Stimulated activated CD4-positive, alpha-beta T cell treated with anti-CD3 and anti-CD28 coated beads, Interleukin-15, amount 100 ng/mL, for 1 hour (primary cell): ENCODE results near the gene CPA1.
"Not testable (repeated sequence)": the region's sequence is repeated elsewhere in the genome, so short reads cannot be mapped to it uniquely, and the experiment has no call there.

Experiments
- DNase-seq, 2 donors: peaks; one replicate each; pipeline ENCODE4 v3.0.0-alpha.2; 2020; ENCODE audit warnings: low read depth in 1 of 2, low spot score in 1 of 2

CPA1 gene

DNA sequence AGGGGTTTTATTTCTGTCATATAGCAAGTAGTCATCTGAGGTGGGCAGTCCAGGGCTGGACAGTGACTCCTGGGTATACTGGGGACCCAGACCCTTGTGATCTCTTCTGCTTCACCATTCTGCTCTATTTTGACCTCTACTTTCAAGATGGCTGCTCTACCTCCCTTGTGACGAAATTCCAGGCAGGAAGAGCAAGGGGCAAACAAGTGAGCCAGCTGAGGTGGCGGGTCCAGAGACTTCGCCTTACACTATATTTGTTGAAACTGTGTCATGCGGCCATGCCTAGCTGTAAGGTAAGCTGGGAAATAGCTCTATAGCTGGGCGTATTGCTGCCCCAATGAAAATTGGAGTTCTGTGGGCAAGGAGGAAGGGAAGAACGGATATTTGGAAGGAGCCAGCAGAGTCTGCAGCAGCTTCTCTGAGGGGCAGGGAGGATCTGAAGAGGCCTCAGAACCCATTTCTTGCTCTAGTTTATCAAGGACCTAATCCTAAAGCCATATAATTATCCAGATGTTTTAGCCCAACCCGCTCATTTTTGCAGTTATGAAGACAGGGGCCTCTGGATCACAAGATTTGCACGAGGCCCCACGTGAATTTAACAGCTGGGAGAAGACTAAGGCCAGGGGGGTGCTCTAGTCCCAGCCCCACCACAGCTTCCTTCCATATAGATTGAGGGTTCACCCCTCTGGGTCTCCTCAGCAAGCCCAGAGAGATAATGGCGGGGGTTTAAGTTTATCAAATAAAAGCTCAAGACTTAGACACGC lies 7.7 kb upstream of the CPA1 start:
- DNase-seq = no peak

DNA sequence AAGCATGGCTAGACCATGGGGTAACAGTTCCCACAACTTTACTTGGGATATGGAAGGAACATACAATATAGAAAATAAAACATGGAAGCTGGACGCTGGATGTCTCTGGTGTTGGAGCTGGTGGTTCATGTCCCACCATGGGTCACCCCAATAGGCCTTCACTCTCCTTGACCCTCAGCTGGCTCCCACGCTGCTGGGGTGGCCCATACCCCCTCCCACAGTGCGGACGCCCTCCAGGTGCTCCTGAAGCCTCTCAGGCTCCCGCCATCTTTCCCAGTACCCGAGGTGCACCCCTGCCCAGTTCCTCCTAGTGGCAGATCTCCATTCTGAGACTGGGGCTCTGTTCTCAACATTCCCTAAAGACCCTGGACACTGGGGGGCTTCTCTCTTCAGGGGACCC lies 5.8 kb upstream of the CPA1 start:
- no peak for DNase-seq

DNA sequence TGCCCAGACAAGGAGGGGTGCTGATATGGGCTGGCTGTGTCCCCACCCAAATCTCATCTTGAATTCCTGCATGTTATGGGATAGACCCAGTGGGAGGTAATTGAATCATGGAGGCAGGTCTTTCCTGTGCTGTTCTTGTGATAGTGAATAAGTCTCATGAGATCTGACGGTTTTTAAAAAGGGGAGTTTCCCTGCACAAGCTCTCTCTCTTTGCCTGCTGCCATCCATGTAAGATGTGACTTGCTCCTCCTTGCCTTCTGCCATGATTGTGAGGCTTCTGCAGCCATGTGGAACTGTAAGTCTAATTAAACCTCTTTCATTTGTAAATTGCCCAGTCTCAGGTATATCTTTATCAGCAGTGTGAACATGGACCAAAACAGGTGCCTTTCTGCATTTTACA lies 3.8 kb upstream of the CPA1 start:
- DNase-seq = not testable (repeated sequence)

DNA sequence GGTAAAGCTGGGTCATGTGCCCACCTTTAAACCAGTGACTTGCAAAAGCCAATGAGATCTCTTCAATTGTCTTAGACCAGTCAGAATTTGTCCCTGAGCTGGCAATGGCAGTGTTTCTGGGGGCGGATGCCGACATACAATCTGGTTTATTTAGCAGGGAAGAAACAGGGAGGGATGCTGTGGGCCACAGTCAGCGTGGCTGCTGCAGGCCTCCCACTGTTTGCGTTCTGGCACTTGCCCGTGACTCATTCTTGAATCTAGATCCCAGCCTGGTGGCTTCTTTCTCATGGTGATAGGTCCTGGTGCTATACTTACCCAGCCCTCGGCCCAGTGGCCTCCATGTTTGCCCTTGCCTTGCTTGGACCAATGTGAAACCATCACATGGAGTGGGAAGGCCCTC lies 3.1 kb upstream of the CPA1 start:
- no peak for DNase-seq

GRCh38 chr7:130379019-130379418 lies 1.3 kb upstream of the CPA1 start:
- no peak for DNase-seq

DNA sequence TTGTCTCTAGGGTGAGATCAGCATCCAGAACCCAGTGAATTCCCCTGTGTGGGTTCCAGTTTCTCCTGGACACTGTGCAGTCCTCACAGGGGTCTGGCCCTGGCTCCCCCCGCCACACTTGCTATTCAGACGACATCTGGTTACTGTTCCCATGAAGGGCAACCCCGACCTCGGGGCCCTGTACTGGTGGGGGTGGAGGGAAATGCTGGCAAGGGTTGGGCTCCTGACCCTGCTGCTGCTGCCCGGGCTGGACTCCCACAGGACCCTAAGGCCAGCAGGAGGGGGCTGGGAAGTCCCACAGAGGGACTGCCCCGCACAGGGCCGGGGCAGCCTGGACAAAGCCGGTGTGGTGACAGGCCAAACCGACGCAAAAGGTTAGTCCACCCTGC lies 768 bp upstream of the CPA1 start:
- no peak for DNase-seq

DNA sequence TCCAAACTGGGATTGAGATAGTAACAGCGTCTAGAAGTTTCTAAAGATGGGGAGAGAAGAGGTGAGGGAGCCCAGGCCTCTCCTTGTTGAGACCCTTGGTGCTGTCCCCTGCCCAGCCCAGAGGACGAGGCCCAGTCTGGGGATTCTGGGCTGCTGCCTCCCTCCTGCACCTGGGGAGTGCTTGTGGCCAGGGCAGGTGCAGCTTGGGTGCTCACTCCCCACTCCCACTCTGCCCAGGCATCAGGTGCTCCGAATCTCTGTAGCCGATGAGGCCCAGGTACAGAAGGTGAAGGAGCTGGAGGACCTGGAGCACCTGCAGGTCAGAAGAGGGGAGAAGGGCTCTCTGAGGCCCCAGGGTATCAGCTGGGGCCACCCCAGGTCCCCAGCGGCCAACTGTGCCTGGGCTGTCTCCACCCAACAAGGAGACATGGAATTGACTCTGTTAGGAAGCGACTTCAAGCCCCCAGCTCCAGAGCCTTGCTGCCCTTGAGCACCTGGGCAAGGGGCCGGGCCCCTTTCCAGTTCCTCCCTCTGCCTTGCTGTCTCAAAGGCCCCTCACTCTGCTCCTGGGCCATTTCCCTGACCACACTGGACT lies 664 bp downstream of the CPA1 start:
- no peak for DNase-seq

- DNase-seq = no peak
Measured at GRCh38 chr7:130381468-130382312, 1.4 kb downstream of the CPA1 start.

DNA sequence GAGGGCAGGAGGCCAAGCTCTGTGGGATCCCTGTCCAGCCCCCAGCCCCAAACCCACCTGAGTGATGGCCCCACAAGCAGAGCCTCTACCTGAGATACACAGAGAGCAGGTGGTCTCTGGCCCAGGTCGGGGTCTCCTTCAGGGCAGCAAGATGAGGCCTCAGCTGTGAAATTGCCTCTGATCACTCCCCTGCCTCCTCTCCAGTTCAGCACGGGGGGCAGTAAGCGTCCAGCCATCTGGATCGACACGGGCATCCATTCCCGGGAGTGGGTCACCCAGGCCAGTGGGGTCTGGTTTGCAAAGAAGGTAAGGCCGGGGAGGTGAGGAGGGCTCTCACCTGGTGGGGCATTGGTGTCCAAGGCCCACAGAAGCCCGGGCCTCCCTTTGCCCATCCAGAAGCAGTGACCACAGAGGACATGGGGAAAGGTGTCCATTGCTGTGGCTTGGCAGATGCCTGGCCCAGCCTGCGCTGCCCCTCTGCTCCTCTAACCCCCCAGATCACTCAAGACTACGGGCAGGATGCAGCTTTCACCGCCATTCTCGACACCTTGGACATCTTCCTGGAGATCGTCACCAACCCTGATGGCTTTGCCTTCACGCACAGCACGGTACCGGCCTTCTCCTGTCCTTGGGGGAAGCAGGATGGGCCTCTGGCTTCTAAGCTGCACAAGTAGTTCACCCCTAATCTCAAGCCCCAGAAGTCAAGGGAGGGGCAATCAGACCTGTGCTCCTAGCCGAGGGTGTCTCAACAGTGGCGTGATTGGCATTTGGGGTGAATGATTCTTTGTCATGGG lies 3.1 kb downstream of the CPA1 start:
- DNase-seq = no peak

- DNase-seq = no peak
Measured at GRCh38 chr7:130384371-130384801, 4.1 kb downstream of the CPA1 start.

GRCh38 chr7:130384841-130385599 lies 4.7 kb downstream of the CPA1 start:
- no peak for DNase-seq

DNA sequence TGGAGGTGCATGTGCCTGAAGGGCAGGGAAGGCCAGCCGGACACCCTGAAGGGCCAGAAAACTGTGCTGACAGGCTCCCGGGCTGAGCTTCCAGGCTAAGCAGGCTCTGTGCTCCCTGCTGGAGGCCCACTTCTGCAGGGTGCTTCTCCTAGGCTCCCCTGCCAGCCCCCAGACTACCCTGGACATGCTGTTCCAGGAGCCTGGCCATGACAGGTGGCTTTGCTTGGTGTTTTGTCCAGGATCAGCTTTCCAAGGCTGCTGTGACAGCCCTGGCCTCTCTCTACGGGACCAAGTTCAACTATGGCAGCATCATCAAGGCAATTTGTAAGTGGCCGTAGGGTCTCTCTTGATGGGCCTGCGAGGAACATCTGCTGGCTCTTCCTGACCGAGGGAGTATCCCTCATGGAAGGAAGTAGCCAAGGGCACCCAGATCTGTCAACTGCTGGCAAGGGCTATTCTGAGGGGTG lies 5.3 kb downstream of the CPA1 start:
- DNase-seq = no peak

GRCh38 chr7:130386876-130387275 lies 6.6 kb downstream of the CPA1 start:
- no peak for DNase-seq

DNA sequence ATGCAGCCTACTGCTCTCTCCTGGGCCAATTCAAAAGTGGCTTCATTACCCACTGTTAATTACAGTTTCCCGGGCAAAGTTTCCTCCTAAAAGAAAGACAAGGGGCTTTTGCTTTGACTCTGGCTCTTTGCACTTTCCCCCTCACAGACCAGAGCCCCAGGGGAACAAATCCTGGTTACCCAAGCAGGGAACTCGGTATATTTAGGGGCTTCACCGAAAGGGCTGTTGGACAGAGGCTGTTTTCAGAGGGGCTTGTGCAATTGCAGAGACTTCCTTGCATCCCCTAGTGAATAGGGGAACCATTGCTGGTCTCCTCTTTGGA lies 7.0 kb downstream of the CPA1 start:
- DNase-seq = no peak

DNA sequence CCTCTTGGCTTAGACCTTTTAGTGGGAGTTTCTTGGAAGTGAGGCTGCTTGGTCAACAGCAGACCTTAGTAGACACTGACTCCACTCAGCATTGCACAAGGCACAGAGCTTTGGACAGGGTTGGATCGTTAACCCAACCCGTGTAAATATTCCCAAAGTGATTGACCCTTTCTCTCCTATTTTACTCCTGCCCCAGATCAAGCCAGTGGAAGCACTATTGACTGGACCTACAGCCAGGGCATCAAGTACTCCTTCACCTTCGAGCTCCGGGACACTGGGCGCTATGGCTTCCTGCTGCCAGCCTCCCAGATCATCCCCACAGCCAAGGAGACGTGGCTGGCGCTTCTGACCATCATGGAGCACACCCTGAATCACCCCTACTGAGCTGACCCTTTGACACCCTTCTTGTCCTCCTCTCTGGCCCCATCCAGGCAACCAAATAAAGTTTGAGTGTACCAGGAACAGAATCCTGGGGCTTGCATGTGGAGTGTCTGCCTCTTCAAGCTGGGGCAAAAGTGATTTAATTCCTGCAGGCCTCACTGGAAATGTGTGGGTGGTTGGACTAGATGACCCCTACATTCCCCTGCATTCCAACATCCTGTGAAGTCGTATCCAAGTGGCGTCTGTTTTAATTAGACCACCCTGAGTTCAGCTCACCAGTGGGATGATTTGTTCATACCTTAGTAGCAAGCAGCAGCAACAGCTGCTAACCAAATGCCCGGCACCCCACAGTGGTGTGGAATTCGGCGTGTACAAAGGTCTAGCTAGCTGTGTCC lies 7.5 kb downstream of the CPA1 start:
- no peak for DNase-seq

DNA sequence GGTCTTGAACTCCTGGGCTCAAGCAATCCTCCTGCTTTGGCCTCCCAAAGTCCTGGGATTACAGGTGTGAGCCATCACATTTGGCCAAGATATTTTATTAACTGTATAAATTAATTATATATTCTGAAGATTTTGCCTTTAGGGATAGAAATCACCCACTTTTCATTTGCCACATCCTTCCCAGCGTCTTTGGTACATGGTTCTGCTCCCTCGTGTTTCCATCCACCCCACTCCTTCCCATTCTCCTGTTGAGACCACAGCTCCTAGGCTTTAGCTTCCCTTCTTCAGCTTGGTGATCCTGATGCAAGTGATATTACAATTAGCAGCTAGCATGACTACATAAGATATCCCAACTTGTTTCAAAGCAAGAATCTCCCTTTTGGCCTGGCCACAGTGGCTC lies 8.4 kb downstream of the CPA1 start:
- no peak for DNase-seq

DNA sequence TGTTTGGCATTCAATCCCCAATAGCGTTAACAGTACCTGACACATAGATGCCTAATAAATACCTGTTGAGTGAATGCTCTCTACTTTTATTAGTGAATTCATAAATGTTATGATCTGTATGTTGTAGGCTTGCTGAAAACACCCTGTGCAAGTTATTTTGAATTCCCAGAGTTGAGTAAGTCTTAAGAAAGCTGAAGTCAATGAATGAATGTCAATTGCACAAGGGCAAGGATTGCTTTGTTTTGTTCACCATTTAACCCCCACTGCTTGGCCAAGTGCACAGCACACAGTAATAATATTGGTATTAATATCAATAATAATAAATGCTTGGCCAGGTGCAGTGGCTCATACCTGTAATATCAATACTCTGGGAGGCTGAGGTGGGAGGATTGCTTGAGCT lies 10.2 kb downstream of the CPA1 start:
- DNase-seq = no peak

DNA sequence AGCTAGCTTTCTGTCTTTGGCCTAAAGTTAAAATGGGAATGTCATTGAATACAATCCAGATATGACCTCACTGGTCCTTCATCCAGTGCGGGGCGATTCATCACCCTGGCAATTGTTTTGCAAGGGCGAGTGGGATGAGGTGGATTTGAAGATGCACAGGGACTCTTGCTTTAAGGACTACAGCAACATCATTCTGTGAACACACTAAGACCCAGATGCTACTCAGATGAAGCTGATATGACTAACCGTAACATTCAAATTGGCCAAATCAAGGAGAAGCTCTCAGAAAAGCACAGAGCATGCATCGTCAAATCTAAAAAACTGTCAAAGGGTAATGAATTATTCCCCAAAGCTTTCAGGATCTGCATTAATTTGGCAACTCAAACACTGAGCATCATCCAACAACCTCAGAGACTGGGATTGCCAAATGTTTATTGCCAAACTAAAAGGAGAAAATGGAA lies 12.8 kb downstream of the CPA1 start:
- no peak for DNase-seq

DNA sequence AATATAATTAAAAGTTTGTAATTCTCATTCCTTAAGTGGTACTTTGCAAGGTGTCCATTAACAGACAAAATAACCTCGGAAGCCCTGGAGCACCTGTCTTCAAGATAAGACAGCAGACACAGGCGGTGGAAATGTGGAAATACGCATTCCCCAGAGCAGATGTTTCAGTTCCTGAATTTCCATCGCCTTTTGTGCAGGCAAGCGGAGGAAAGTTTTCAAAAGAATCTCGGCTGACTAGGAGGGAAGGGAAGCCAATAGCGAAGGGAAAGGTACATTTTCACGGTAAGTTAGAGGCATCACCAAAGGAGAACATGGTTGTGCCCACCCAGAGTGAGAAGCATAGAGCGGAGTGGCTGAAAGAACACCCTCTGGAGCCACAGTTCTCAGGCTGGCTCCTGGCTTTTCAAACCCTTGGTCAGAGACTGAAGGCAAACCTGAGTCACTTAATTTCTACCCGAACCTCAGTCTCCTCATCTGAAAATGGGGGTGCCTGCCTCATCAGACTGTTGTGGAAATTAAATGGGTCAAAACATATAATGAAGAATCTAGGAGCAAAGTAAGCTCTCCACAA lies 13.6 kb downstream of the CPA1 start:
- DNase-seq = no peak
